Right atrium auricular region (tissue), 2 donors: ENCODE data around the gene TAOK1. TPM values are rescaled to one million over a fixed set of nuclear protein-coding genes. Genes with fewer than 3 reads are reported as not detected.
A peak's percentile ranks its signal among the peaks of the same experiment; 100 is the strongest.

Experiments
- DNase-seq: peaks from one replicate; pipeline ENCODE4 v3.0.0-alpha.2; 2019; ENCODE audit warnings: low spot score
- H3K27ac ChIP-seq, 2 donors: fragments of 200-600 bp; sonication (generic); 1 replicate in 1 of 2; 2 replicates in 1 of 2; pipeline ENCODE4 v1.5.1; 2016 to 2019
- H3K27me3 ChIP-seq, 2 donors: fragments of 200-600 bp; sonication (generic); one replicate each; pipeline versions ENCODE4 v1.5.1 to v1.6.0; 2017 to 2019
- H3K36me3 ChIP-seq: fragments of 200-600 bp; sonication (generic); one replicate; pipeline ENCODE4 v1.5.1; 2016
- H3K4me1 ChIP-seq, 2 donors: fragments of 200-600 bp; sonication (generic); one replicate each; pipeline versions ENCODE4 v1.5.1 to v1.6.0; 2017 to 2019
- H3K4me3 ChIP-seq, 2 donors: fragments of 200-600 bp; sonication (generic); 1 replicate in 1 of 2; 2 replicates in 1 of 2; pipeline ENCODE4 v1.5.1; 2017 to 2019; ENCODE audit warnings: mild to moderate bottlenecking in 1 of 2, moderate library complexity in 1 of 2
- H3K9me3 ChIP-seq, 2 donors: fragments of 200-600 bp; sonication (generic); one replicate each; pipeline ENCODE4 v1.5.1; 2019
- total RNA-seq, 2 donors: library from RNA; depleted of rRNA; stranded (reverse); fragments of >200 nt; gene quantifications; one replicate each; pipeline ENCODE4 v1.1.0, GENCODE V29; 2016
- TF ChIP-seq, protein P1 (sequence below), 2 donors: fragments of 200-600 bp; sonication (generic); IDR thresholded peaks; one replicate each; pipeline ENCODE4 v1.5.1; 2019; ENCODE audit warnings: antibody characterized with exemption in 2 of 2

TAOK1 gene
- total RNA-seq, 2 donors from 2014 or later, result 42.9 to 45.1 TPM

GRCh38 chr17:29383686-29384085, 6.5 kb upstream of the TAOK1 start:
- Histone ChIP-seq H3K4me1 (no peaks in the 10 kb centered on the region), H3K27me3 (no peaks in the 10 kb centered on the region), H3K36me3 (no peaks in the 10 kb centered on the region), H3K9me3 (no peaks in the 10 kb centered on the region), H3K27ac (no peak overlapping the region), H3K4me3 (no peak overlapping the region)
- no peak for DNase-seq
- TF ChIP-seq, protein P1, sequence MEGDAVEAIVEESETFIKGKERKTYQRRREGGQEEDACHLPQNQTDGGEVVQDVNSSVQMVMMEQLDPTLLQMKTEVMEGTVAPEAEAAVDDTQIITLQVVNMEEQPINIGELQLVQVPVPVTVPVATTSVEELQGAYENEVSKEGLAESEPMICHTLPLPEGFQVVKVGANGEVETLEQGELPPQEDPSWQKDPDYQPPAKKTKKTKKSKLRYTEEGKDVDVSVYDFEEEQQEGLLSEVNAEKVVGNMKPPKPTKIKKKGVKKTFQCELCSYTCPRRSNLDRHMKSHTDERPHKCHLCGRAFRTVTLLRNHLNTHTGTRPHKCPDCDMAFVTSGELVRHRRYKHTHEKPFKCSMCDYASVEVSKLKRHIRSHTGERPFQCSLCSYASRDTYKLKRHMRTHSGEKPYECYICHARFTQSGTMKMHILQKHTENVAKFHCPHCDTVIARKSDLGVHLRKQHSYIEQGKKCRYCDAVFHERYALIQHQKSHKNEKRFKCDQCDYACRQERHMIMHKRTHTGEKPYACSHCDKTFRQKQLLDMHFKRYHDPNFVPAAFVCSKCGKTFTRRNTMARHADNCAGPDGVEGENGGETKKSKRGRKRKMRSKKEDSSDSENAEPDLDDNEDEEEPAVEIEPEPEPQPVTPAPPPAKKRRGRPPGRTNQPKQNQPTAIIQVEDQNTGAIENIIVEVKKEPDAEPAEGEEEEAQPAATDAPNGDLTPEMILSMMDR (IDR thresholded peaks at IDR 0.05), result no peak

- no peaks in the 10 kb centered on the region for H3K27me3 ChIP-seq
- no peaks in the 10 kb centered on the region for H3K36me3 ChIP-seq
- H3K4me3 ChIP-seq, result no peak overlapping the region
- no peak for DNase-seq
- no peaks in the 10 kb centered on the region for H3K4me1 ChIP-seq
- H3K27ac ChIP-seq, result no peak overlapping the region
- no peaks in the 10 kb centered on the region for H3K9me3 ChIP-seq
- TF ChIP-seq, protein P1 (IDR thresholded peaks at IDR 0.05), result no peak
Measured at GRCh38 chr17:29384901-29385300, 5.3 kb upstream of the TAOK1 start.

DNA sequence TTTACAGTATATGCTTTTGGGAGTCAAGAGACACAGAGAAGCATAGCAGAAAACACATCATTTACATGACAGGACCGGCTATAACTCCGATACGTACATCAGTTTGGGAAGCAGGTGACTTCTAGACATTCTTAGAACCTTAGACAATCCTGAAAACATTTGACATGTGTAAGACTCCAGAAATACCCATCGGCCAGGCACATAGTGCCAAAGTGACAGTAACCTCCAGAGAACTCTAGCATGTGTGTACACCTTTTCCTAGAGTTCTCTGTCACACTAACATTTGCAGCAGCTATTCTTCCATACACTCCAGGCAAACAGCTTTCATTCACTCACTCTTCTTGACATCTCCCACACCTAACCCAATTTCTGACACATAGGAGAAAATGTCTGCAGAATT, 3.4 kb upstream of the TAOK1 start:
- no peak overlapping the region for H3K27ac ChIP-seq
- peaks cover 0 to 6% of the 10 kb centered on the region in 2 donors for H3K4me1 ChIP-seq
- peak; percentile 46 for DNase-seq
- TF ChIP-seq, protein P1 (IDR thresholded peaks at IDR 0.05), result no peak
- H3K4me3 ChIP-seq, result no peak overlapping the region
- H3K9me3 ChIP-seq, result no peaks in the 10 kb centered on the region
- H3K36me3 ChIP-seq, result no peaks in the 10 kb centered on the region
- H3K27me3 ChIP-seq, result no peaks in the 10 kb centered on the region

DNA sequence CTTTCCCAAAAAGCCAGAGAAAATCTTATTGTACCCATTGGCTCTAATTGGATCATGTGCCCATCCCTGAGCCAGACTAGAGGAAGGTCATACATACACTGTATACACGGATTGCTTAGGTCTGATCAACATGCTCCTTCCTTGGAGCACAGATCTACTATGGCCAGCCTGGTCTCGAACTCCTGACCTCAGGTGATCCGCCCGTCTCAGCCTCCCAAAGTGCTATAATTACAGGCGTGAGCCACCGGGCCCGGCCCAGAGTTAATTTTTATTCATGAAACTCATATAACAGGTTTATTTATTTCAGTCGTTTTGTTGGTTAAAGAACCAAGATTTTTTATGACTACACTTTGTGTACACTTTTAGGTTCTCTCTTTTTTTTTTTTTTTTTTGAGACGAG, 1.2 kb upstream of the TAOK1 start:
- TF ChIP-seq, protein P1 (IDR thresholded peaks at IDR 0.05), result no peak
- Histone ChIP-seq H3K36me3 (no peaks in the 10 kb centered on the region), H3K4me1 (peaks cover 0 to 26% of the 10 kb centered on the region in 2 donors), H3K27me3 (no peaks in the 10 kb centered on the region), H3K27ac (no peak overlapping the region), H3K9me3 (no peaks in the 10 kb centered on the region), H3K4me3 (no peak overlapping the region)
- no peak for DNase-seq

GRCh38 chr17:29390851-29391631, 878 bp downstream of the TAOK1 start:
- Histone ChIP-seq H3K36me3 (no peaks in the 10 kb centered on the region), H3K9me3 (no peaks in the 10 kb centered on the region), H3K27me3 (no peaks in the 10 kb centered on the region), H3K27ac (peak overlapping the region; percentile 99 to 100), H3K4me1 (peaks cover 0 to 26% of the 10 kb centered on the region in 2 donors), H3K4me3 (peak overlapping the region; percentile 97 to 99)
- no peak for DNase-seq
- TF ChIP-seq, protein P1 (IDR thresholded peaks at IDR 0.05), result no peak

- no peak for DNase-seq
- no peak overlapping the region for H3K4me3 ChIP-seq
- TF ChIP-seq, protein P1 (IDR thresholded peaks at IDR 0.05), result no peak
- H3K27me3 ChIP-seq, result no peaks in the 10 kb centered on the region
- peaks cover 0 to 26% of the 10 kb centered on the region in 2 donors for H3K4me1 ChIP-seq
- peaks cover 4% of the 10 kb centered on the region for H3K36me3 ChIP-seq
- no peaks in the 10 kb centered on the region for H3K9me3 ChIP-seq
- peak overlapping the region; percentile 3 to 45 for H3K27ac ChIP-seq
Measured at GRCh38 chr17:29393436-29393835, 3.3 kb downstream of the TAOK1 start.
